Measurements from ENCODE around the gene ANP32B. TPM values are rescaled to one million over a fixed set of nuclear protein-coding genes. Genes with fewer than 3 reads are reported as not detected.
"Not testable (repeated sequence)": the region's sequence is repeated elsewhere in the genome, so short reads cannot be mapped to it uniquely, and the experiment has no call there.

ANP32B gene
- total and polyA plus RNA-seq, 2 donors, result 11.3 to 135 TPM

GRCh38 chr9:97990259-97990658 is 7.1 kb downstream of the ANP32B start:
- no peaks in the 10 kb centered on the region for H3K36me3 ChIP-seq (ENCODE audit: insufficient read depth)
- DNase-seq (ENCODE audit: extremely low spot score), result no peak
- H3K27ac ChIP-seq (ENCODE audit: low read depth), result no peak overlapping the region
- 40% methylated on average over 2 of the region's 2 CpGs for WGBS
- H3K4me3 ChIP-seq (ENCODE audit: low read depth, low read length), result no peak overlapping the region
- H3K4me1 ChIP-seq (ENCODE audit: insufficient read depth), result no peaks in the 10 kb centered on the region

- no peaks in the 10 kb centered on the region for H3K36me3 ChIP-seq (ENCODE audit: insufficient read depth)
- 66% methylated on average over 5 of the region's 5 CpGs for WGBS
- no peaks in the 10 kb centered on the region for H3K4me1 ChIP-seq (ENCODE audit: insufficient read depth)
- no peak overlapping the region for H3K4me3 ChIP-seq (ENCODE audit: low read depth, low read length)
- H3K27ac ChIP-seq (ENCODE audit: low read depth), result no peak overlapping the region
- DNase-seq (ENCODE audit: extremely low spot score), result no peak
These were observed 8.7 kb downstream of the ANP32B start for GRCh38 chr9:97991818-97992217.

DNA sequence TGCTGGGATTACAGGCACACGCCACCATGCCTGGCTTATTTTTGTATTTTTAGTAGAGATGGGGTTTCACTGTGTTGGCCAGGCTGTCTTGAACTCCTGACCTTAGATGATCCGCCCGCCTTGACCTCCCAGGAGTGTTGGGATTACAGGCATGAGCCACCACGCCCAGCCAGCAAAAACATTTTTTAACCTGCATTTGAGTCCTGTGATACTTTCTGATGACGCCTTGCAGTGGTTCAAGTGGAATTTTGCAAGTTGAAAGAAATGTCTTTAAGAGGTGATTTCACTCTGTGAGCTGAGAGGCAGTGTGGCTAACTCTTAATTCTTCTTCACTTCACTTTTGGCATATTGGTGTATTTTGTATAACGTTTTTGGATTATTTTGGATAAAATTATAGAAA is 9.1 kb downstream of the ANP32B start:
- no peaks in the 10 kb centered on the region for H3K36me3 ChIP-seq (ENCODE audit: insufficient read depth)
- no peak overlapping the region for H3K27ac ChIP-seq (ENCODE audit: low read depth)
- H3K4me3 ChIP-seq (ENCODE audit: low read depth, low read length), result no peak overlapping the region
- DNase-seq (ENCODE audit: extremely low spot score), result no peak
- WGBS, result 86% methylated on average over 6 of the region's 6 CpGs
- H3K4me1 ChIP-seq (ENCODE audit: insufficient read depth), result no peaks in the 10 kb centered on the region

DNA sequence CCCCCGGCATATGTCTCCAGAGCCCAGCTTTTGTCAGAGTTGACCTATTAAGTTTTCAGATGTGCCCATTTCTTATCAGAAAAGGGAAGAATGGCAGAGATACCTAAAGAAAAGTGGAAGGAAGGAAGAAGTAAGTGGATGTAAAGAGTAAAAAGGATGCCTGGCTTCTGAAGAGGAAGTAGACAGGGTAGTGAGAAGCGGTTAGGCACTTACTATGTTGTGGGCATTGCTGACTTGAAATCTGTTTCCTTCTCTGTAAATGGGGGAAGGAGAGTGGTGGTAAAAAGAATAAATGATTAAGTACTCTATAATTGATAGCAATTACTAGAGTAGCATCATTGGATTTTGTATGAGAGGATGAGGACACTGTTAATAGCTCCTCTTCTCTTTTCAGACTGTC is 9.9 kb downstream of the ANP32B start:
- H3K4me3 ChIP-seq (ENCODE audit: low read depth, low read length), result no peak overlapping the region
- no peak for DNase-seq (ENCODE audit: extremely low spot score)
- WGBS, result 87% methylated on average over 2 of the region's 2 CpGs
- no peak overlapping the region for H3K27ac ChIP-seq (ENCODE audit: low read depth)
- H3K36me3 ChIP-seq (ENCODE audit: insufficient read depth), result no peaks in the 10 kb centered on the region
- H3K4me1 ChIP-seq (ENCODE audit: insufficient read depth), result no peaks in the 10 kb centered on the region

DNA sequence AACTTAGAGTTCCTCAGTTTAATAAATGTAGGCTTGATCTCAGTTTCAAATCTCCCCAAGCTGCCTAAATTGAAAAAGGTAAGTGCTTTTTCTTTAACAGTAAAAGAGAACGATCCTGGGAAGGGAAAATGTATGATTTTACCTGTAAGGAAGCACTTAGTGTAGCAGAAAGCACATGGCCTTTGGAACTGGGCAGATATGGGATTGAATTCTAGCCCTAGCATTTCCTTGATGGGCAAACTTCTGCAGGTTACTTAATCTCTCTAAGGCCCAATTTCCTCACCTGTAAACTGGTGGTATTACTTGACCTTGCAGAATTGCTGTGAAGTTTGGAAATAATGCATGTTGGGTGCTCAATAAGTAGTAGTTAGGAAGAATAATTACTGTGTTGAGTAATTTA is 11.6 kb downstream of the ANP32B start:
- Histone ChIP-seq H3K4me1 (ENCODE audit: insufficient read depth) (no peaks in the 10 kb centered on the region), H3K36me3 (ENCODE audit: insufficient read depth) (no peaks in the 10 kb centered on the region), H3K27ac (ENCODE audit: low read depth) (no peak overlapping the region), H3K4me3 (ENCODE audit: low read depth, low read length) (no peak overlapping the region)
- DNase-seq (ENCODE audit: extremely low spot score), result no peak
- 96% methylated on average over 1 of the region's 1 CpG for WGBS

DNA sequence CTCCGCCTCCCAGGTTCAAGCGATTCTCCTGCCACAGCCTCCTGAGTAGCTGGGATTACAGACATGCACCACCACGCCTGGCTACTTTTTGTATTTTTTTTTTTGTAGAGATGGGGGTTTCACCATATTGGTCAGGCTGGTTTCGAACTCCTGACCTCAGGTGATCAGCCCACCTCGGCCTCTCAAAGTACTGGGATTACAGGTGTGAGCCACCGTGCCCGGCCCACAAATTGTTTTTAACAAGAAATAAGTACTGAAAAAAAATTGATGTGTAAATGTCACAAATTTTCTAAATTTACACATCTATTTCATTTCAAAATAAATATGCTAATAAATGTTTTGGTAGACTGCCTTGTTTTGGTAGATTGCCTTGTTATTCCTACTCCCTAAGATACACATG is 13.5 kb downstream of the ANP32B start:
- 95% methylated on average over 7 of the region's 7 CpGs for WGBS
- H3K36me3 ChIP-seq (ENCODE audit: insufficient read depth); H3K27ac ChIP-seq (ENCODE audit: low read depth); H3K4me3 ChIP-seq (ENCODE audit: low read depth, low read length); DNase-seq (ENCODE audit: extremely low spot score); H3K4me1 ChIP-seq (ENCODE audit: insufficient read depth): not testable (repeated sequence)

- Histone ChIP-seq H3K36me3 (ENCODE audit: insufficient read depth) (no peaks in the 10 kb centered on the region), H3K4me3 (ENCODE audit: low read depth, low read length) (no peak overlapping the region), H3K4me1 (ENCODE audit: insufficient read depth) (no peaks in the 10 kb centered on the region), H3K27ac (ENCODE audit: low read depth) (no peak overlapping the region)
- WGBS, result 88% methylated on average over 3 of the region's 3 CpGs
- DNase-seq (ENCODE audit: extremely low spot score), result no peak
These were observed 14.5 kb downstream of the ANP32B start for GRCh38 chr9:97997330-97998276.

DNA sequence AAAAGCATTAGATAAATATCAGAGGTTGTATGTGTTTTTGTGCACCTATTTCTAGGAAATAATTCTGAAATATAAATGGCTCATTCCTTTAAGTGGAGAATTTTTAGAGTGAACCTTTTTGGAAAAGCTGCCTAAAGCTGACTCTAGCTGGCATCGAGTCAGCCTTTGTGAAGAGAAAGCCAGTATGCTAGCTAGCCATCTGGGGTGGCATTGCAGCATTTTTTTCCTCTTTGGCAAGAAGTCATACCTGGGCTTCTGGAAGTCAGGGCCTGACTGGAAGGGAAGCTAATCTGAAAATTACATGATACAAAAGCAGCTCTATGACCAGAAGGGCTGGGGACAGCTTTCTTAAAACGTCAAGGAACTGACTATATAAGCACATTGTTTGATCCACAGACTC is 19.7 kb downstream of the ANP32B start:
- no peak overlapping the region for H3K27ac ChIP-seq (ENCODE audit: low read depth)
- no peaks in the 10 kb centered on the region for H3K4me1 ChIP-seq (ENCODE audit: insufficient read depth)
- no peak overlapping the region for H3K4me3 ChIP-seq (ENCODE audit: low read depth, low read length)
- H3K36me3 ChIP-seq (ENCODE audit: insufficient read depth), result no peaks in the 10 kb centered on the region
- DNase-seq (ENCODE audit: extremely low spot score), result no peak
- 72% methylated on average over 2 of the region's 2 CpGs for WGBS

DNA sequence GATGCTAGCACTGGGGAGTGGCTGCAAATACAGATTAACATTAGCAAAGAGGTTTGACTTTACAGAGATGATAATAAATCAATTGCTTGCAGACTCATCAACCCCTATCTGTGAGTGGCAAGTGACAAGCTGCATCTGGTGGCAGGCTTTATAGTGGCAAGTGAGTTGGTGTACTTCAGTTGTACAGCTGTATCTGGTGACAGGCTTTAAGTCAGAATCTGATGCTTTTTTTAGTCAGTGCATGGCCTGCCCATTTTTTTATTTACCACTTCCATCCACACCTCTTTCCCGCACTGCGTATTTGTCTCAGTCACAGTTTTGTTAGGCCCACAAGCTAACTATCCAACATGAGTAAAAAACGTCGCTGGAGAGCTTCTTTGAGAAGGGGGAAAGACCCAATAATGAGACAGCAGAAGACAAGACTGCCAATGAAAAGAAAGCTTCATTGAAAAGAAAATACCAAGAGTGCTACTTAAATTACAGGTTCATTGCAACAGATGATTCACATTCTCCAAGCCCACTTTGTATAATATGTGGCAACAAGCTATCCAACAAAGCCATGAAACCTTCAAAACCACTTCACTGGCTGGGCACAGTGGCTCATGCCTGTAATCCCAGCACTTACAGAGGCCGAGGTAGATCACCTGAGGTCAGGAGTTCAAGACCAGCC is 23.1 kb downstream of the ANP32B start:
- H3K36me3 ChIP-seq (ENCODE audit: insufficient read depth), result peaks cover 2% of the 10 kb centered on the region
- 79% methylated on average over 5 of the region's 5 CpGs for WGBS
- DNase-seq (ENCODE audit: extremely low spot score), result no peak
- H3K27ac ChIP-seq (ENCODE audit: low read depth), result no peak overlapping the region
- H3K4me3 ChIP-seq (ENCODE audit: low read depth, low read length), result no peak overlapping the region
- H3K4me1 ChIP-seq (ENCODE audit: insufficient read depth), result no peaks in the 10 kb centered on the region

DNA sequence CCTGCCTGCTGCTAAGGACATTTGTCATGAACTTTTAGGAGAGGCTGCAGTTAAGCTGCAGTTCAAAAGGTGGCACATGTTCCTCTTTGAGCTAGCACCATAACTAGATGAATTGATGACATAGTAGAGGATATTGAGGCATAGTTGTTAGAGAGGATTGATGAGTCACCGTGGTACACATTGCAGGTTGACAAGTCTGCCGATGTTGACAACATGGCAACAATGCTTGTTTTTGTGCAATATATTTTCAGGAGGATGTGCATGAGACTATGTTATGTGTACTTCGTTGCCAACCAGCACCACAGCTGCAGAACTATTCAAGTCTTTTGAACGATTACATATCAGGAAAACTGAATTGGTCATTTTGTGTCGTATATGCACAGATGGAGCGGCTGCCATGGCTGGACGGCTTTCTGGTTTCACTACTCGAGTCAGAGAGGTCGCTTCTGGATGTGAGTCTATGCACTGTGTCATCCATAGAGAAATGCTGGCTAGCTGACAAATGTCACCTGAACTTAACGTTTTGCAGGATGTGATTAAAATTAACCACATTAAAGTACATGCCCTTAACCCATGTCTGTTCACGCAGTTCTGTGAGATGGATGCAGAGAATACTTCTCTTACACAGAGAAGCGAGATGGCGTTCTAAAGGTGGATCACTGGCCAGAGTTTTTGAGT is 24.2 kb downstream of the ANP32B start:
- Histone ChIP-seq H3K27ac (ENCODE audit: low read depth) (no peak overlapping the region), H3K4me3 (ENCODE audit: low read depth, low read length) (no peak overlapping the region), H3K4me1 (ENCODE audit: insufficient read depth) (no peaks in the 10 kb centered on the region), H3K36me3 (ENCODE audit: insufficient read depth) (peaks cover 2% of the 10 kb centered on the region)
- WGBS, result 87% methylated on average over 13 of the region's 13 CpGs
- DNase-seq (ENCODE audit: extremely low spot score), result no peak

DNA sequence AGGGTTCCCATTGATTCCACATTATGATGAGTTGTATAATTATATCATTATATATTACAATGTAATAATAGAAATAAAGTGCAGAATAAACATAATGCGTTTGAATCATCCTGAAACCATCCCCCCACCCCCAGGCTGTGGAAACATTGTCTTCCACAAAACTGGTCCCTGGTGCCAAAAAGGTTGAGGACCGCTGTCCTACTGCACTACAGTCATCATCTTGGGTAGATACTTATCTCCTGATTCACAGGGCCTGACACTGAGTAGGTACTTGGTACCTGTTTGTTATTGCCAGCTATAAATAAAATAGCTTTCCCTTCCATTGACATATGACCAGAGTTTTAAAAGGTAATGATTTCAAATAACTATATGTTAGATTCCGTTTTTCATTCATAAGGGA is 25.6 kb downstream of the ANP32B start:
- H3K27ac ChIP-seq (ENCODE audit: low read depth), result no peak overlapping the region
- no peaks in the 10 kb centered on the region for H3K4me1 ChIP-seq (ENCODE audit: insufficient read depth)
- no peak for DNase-seq (ENCODE audit: extremely low spot score)
- peaks cover 8% of the 10 kb centered on the region for H3K36me3 ChIP-seq (ENCODE audit: insufficient read depth)
- WGBS, result 84% methylated on average over 3 of the region's 3 CpGs
- H3K4me3 ChIP-seq (ENCODE audit: low read depth, low read length), result no peak overlapping the region

- H3K27ac ChIP-seq (ENCODE audit: low read depth), result no peak overlapping the region
- peaks cover 8% of the 10 kb centered on the region for H3K36me3 ChIP-seq (ENCODE audit: insufficient read depth)
- no peaks in the 10 kb centered on the region for H3K4me1 ChIP-seq (ENCODE audit: insufficient read depth)
- H3K4me3 ChIP-seq (ENCODE audit: low read depth, low read length), result no peak overlapping the region
- 91% methylated on average over 6 of the region's 6 CpGs for WGBS
- no peak for DNase-seq (ENCODE audit: extremely low spot score)
These were observed 26.3 kb downstream of the ANP32B start for GRCh38 chr9:98009437-98009836.

DNA sequence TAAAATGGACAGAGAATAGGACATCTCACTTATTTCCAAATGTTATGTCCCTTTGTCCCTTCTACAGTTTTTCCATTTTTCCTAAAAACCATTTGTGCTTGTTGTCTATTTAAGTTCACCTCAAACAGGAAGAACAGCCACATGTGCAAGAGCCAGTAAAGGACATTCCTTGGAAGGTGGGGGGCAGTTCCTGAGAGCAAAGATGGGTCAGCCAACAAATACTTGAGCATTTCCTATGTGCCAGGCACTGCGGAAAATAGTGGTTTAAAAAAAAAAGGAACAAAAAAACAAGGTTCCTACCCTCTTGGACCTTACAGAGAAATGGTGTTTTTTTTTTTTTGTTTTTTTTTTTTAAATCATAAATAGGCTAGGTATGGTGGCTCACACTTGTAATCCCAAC is 26.8 kb downstream of the ANP32B start:
- H3K4me1 ChIP-seq (ENCODE audit: insufficient read depth), result no peaks in the 10 kb centered on the region
- H3K27ac ChIP-seq (ENCODE audit: low read depth), result no peak overlapping the region
- H3K36me3 ChIP-seq (ENCODE audit: insufficient read depth), result peaks cover 8% of the 10 kb centered on the region
- no peak overlapping the region for H3K4me3 ChIP-seq (ENCODE audit: low read depth, low read length)
- WGBS, result 58% methylated on average over 1 of the region's 1 CpG
- DNase-seq (ENCODE audit: extremely low spot score), result no peak

DNA sequence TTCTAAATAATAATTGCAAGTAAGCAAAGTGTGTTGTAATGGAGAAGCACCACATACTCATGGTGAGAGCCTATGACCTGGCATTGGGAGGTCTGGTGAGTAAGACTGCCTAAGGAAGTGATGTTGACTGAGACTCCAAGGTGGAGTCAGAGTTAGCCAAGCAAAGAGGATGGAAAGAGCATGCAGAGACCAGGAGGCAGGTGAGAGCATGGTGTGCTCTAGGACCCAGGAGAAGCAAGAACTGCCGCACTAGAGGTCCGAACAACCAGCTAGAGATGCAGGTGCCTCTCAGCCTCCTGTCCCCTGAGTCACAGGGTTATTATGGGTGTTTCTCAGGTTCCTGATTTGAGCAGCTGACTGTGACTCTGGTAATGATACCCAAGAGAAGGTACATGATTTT is 27.3 kb downstream of the ANP32B start:
- H3K27ac ChIP-seq (ENCODE audit: low read depth), result no peak overlapping the region
- H3K4me3 ChIP-seq (ENCODE audit: low read depth, low read length), result no peak overlapping the region
- peaks cover 8% of the 10 kb centered on the region for H3K36me3 ChIP-seq (ENCODE audit: insufficient read depth)
- no peak for DNase-seq (ENCODE audit: extremely low spot score)
- 28% methylated on average over 2 of the region's 2 CpGs for WGBS
- no peaks in the 10 kb centered on the region for H3K4me1 ChIP-seq (ENCODE audit: insufficient read depth)
